GM19438 (cell line): ENCODE measurements around the gene ERC1.
"Not testable (repeated sequence)": the region's sequence is repeated elsewhere in the genome, so short reads cannot be mapped to it uniquely, and the experiment has no call there.

Experiments used
- ATAC-seq: cut with Tn5 transposase; IDR thresholded peaks from one replicate; pipeline ENCODE4 v1.9.1; 2021; ENCODE audit warnings: low read depth; ENCODE audit not compliant: unreplicated experiment

ERC1 gene

GRCh38 chr12:1213618-1214205 is 222.7 kb downstream of the ERC1 start:
- ATAC-seq: no peak

DNA sequence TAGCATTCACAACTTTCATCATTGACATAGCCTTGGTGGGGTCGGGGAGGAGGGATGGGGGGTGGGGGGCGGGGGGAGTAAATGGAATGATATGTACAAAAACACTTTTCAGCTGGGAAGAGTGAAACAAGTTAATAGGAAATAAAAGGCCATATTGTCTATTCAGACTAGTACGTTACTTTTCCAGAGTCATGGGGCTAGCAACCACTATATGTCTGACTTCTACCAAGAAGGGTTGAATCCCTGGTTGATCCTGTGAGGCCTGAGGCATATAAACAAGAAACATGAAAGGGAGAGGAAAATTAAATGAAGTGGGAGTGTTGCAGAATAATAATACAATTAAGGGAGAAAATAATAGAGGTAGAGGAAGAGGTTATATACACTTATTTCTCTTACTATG is 225.5 kb downstream of the ERC1 start:
- no peak for ATAC-seq

DNA sequence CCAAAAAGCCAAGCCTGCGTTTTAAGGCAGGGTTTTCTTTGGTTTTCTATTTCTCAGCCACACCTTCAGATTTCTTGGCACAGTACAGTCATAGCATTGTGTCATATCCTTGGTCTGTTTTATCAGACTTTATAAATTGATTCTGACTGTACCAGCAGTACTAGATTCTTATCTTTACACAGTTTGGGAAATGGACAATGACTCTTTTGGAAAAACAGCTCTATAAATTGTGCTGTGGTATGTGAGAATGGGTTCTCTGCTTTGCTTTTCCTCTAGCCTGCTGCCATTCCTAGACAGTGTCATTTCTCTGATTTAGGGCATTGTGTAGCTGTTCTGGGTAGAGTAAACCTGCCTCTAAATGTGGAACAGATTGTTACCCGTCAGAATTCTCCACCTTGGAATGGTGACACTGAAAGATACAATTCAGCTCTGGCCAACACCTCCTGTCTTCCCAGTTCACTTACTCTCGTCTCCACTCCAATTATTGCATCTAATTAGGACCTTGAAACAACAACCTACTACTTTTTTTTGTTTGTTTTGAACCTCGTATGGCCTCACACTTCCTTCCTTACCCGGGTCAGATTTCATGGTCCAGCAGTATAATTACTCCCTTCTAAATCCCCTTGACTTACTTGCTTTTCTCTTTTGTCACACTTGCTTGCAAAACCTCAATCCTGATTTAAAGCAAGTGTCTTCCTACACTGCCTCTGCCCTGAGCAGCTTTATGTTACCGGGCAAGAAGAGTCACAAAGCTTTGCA is 226.3 kb downstream of the ERC1 start:
- ATAC-seq: no peak

DNA sequence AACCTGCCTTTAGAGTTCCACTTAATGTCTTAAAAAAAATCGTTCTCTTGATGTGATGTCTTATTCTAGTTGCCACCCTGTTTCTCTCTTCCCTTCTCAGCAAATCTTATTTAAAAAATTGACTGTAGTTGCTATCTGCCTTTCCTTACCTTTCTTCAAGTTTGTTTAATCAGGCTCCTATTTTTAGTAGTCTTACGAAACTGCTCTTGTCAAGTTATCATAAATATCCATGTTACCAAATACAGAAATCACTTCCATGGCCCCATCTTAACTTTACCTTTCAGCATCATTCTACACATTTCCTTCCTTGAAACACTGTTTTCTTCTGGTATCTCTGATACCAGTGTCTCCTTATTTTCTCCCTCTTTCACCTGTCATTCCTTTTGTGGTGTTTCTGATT is 227.3 kb downstream of the ERC1 start:
- ATAC-seq: no peak

GRCh38 chr12:1220127-1221092 is 229.4 kb downstream of the ERC1 start:
- ATAC-seq: no peak

GRCh38 chr12:1222858-1223639 is 232.0 kb downstream of the ERC1 start:
- no peak for ATAC-seq

- no peak for ATAC-seq
Measured at GRCh38 chr12:1226951-1227350, 235.9 kb downstream of the ERC1 start.

GRCh38 chr12:1234073-1234472 is 243.1 kb downstream of the ERC1 start:
- ATAC-seq: no peak

DNA sequence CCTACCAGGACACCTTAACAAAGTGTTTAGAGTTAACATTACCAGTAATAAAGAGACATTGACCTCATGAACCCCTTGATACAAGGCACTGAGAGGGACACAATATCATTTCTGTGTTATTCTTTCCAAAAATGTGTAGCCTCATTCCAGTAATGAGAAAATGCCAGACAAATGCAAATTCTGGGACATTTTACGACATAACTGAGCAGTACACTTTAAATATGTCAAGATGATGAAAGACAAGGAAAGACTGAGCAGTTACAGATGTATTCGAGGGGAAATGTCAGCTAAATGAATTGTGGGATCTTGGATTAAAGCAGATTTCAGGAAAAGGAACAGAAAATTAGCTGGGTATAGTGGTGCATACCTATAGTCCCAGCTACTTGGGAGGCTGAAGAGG is 255.6 kb downstream of the ERC1 start:
- no peak for ATAC-seq

GRCh38 chr12:1250641-1251040 is 259.6 kb downstream of the ERC1 start:
- ATAC-seq: no peak

- ATAC-seq: no peak
Measured at GRCh38 chr12:1252758-1253157, 261.7 kb downstream of the ERC1 start.

- ATAC-seq: not testable (repeated sequence)
Measured at GRCh38 chr12:1255125-1255524, 264.1 kb downstream of the ERC1 start.

DNA sequence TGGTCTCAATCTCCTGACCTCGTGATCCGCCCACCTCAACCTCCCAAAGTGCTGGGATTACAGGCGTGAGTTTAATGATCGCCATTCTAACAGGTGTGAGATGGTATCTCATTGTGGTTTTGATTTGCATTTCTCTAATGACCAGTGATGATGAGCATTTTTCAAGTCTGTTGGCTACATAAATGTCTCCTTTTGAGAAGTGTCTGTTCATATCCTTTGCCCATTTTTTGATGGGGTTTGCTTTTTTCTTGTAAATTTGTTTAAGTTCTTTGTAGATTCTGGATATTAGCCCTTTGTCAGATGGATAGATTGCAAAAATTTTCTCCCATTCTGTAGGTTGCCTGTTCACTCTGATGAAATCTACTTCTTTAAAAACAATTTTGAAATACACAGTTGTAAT is 264.8 kb downstream of the ERC1 start:
- ATAC-seq: not testable (repeated sequence)

DNA sequence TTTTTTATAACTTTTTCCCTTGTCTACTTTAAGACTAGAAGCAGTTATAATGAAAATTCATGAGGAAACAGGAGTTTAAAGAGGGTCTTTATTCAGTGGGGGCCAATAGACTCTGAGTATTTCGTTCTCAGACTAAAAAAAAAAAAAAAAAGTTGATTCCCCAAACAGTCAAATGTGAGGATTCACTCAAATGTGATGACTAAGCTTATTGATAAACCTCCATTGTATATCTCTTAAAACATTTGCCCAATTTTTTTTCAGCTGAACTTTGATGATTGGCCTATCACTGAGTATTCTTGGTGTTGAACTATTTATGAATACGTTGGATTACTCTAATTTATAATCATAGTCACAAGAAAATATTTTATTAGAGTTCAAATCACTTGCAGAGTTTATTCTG is 265.3 kb downstream of the ERC1 start:
- ATAC-seq: no peak

- no peak for ATAC-seq
Measured at GRCh38 chr12:1256991-1257390, 266.0 kb downstream of the ERC1 start.

DNA sequence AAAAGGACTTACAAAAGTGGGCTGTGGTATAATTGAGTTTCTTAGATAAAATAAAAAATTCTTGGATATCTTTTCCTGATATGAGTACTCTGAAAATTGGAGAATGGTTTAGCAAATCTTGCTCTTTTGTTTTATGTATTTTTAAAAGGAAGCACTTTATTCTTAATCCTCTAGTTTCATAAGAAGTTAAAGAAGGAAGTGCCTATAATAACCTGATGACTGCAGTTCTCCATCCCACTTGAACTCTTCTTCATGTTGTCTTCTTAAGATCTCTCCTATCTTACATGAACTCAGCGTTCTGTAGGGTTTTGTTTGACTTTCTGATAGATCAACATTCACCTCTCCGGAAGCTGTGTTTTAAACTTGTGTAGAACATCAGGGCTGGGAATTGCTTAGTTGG is 271.0 kb downstream of the ERC1 start:
- ATAC-seq: no peak

GRCh38 chr12:1267243-1267642 is 276.2 kb downstream of the ERC1 start:
- ATAC-seq: no peak

- ATAC-seq: no peak
Measured at GRCh38 chr12:1272142-1272541, 281.1 kb downstream of the ERC1 start.

- ATAC-seq: no peak
Measured at GRCh38 chr12:1273051-1273450, 282.0 kb downstream of the ERC1 start.

- no peak for ATAC-seq
Measured at GRCh38 chr12:1277905-1278304, 286.9 kb downstream of the ERC1 start.

DNA sequence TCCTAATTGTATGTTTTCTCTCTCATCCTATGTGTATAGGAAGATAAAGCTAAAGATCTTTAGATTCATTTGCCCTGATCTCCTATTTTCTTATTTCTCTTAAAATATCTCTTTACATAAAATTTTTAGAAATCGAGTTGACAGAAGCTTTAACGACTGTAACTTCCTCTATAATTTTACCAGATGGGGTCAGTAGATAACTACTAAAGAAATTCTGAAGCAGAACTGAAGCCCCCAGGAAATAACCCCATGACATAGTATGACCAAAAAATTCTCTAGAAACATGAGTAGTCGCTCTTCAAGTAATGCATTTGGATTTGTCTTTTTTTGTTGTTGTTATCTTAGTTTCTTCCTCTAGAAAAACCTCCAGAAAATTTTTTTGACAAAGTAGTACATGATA is 288.0 kb downstream of the ERC1 start:
- no peak for ATAC-seq
